ENCODE measurements around the gene LRRC15. TPM values are rescaled to one million over a fixed set of nuclear protein-coding genes. Genes with fewer than 3 reads are reported as not detected.
A peak's percentile ranks its signal among the peaks of the same experiment; 100 is the strongest.

The LRRC15 gene
- total RNA-seq, 1 experiment from 2014 or later: 0.36 TPM

DNA sequence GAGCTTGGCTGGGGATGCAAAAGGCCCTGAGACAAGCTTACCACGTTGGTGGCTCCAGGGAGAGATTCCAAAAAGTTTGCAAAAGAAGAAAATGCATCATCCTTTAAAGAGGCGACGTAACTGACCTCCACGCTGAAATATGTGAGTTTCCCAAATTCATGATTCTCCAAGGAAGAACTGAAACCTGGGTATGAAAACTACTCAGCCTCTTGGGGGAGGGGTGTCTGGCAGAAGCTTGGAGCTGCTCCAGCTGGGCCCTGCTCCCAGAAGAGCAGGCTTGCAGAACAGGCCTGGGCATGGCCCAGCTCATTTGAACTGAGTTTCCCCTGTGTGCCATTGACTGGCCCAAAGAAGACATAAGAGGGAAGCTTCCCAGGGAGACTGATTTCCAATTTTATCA, 39.0 kb downstream of the LRRC15 start:
- intact Hi-C loops (cut with micrococcal nuclease): loop anchor here (5.0 kb wide), 2 partner anchors 262 to 342 kb away; partner anchors contain the start of gene LSG1
- Histone ChIP-seq H2AFZ (ENCODE audit: low read length) (no peak overlapping the region), H4K20me1 (ENCODE audit: low read length) (no peaks in the 10 kb centered on the region), H3K9ac (ENCODE audit: low read length) (no peak overlapping the region), H3K4me3 (ENCODE audit: low read length) (no peak overlapping the region), H3F3A (ENCODE audit: low read length, unreplicated experiment) (peaks cover 10% of the 10 kb centered on the region), H3K4me2 (ENCODE audit: low read length) (peak overlapping the region; percentile 20; the same call in 1 of the 2 replicates), H3K4me1 (ENCODE audit: insufficient read depth, low read length) (peaks cover 43% of the 10 kb centered on the region), H3K9me3 (ENCODE audit: low read length) (no peaks in the 10 kb centered on the region), H3K27me3 (ENCODE audit: low read length) (no peaks in the 10 kb centered on the region), H3K79me2 (ENCODE audit: low read length) (no peaks in the 10 kb centered on the region), H3K27ac (ENCODE audit: low read length) (0 out of 2 replicates have a peak overlapping the region, but pooled peaks have one; percentile 14), H3K36me3 (ENCODE audit: low read depth, low read length) (no peaks in the 10 kb centered on the region), H3K9me2 (replicated peaks; ENCODE audit: low read length) (no peaks in the 10 kb centered on the region)
- TF ChIP-seq EZH2 (IDR thresholded peaks at IDR 0.05; ENCODE audit: low read length, unreplicated experiment) (no peak), EZH2phosphoT487 (IDR thresholded peaks at IDR 0.05; ENCODE audit: borderline replicate concordance, low read length) (no peak)
- TF ChIP-seq, protein P1, sequence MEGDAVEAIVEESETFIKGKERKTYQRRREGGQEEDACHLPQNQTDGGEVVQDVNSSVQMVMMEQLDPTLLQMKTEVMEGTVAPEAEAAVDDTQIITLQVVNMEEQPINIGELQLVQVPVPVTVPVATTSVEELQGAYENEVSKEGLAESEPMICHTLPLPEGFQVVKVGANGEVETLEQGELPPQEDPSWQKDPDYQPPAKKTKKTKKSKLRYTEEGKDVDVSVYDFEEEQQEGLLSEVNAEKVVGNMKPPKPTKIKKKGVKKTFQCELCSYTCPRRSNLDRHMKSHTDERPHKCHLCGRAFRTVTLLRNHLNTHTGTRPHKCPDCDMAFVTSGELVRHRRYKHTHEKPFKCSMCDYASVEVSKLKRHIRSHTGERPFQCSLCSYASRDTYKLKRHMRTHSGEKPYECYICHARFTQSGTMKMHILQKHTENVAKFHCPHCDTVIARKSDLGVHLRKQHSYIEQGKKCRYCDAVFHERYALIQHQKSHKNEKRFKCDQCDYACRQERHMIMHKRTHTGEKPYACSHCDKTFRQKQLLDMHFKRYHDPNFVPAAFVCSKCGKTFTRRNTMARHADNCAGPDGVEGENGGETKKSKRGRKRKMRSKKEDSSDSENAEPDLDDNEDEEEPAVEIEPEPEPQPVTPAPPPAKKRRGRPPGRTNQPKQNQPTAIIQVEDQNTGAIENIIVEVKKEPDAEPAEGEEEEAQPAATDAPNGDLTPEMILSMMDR (conservative IDR thresholded peaks at IDR 0.05; ENCODE audit: low read depth, low read length): no peak
- CTCF ChIA-PET: no interaction called here
- DNase-seq (peak; percentile 75), ATAC-seq (no peak)
- POLR2A ChIA-PET (ENCODE audit: unreplicated experiment): interaction anchor here (0.6 kb wide), 1 partner anchor 341 kb away, joined by 3 read pairs; no protein-coding TSS in a partner anchor
- BruUV-seq (replicated peaks): no TSS peak

GRCh38 chr3:194330160-194330559, 39.4 kb downstream of the LRRC15 start:
- Histone ChIP-seq H3K4me3 (ENCODE audit: low read length) (no peak overlapping the region), H3K36me3 (ENCODE audit: low read depth, low read length) (no peaks in the 10 kb centered on the region), H3K27ac (ENCODE audit: low read length) (no peak overlapping the region), H3K27me3 (ENCODE audit: low read length) (no peaks in the 10 kb centered on the region), H4K20me1 (ENCODE audit: low read length) (no peaks in the 10 kb centered on the region), H2AFZ (ENCODE audit: low read length) (no peak overlapping the region), H3K4me2 (ENCODE audit: low read length) (0 out of 2 replicates have a peak overlapping the region, but pooled peaks have one; percentile 20), H3K9me3 (ENCODE audit: low read length) (no peaks in the 10 kb centered on the region), H3K79me2 (ENCODE audit: low read length) (no peaks in the 10 kb centered on the region), H3K4me1 (ENCODE audit: insufficient read depth, low read length) (peaks cover 43% of the 10 kb centered on the region), H3K9me2 (replicated peaks; ENCODE audit: low read length) (no peaks in the 10 kb centered on the region), H3K9ac (ENCODE audit: low read length) (no peak overlapping the region), H3F3A (ENCODE audit: low read length, unreplicated experiment) (peaks cover 10% of the 10 kb centered on the region)
- DNase-seq (no peak), ATAC-seq (no peak)
- ChIA-PET POLR2A (ENCODE audit: unreplicated experiment) (interaction anchor here (0.6 kb wide), 1 partner anchor 341 kb away, joined by 3 read pairs; no protein-coding TSS in a partner anchor), CTCF (no interaction called here)
- intact Hi-C loops (cut with micrococcal nuclease): loop anchor here (5.0 kb wide), 2 partner anchors 262 to 342 kb away; partner anchors contain the start of gene LSG1
- TF ChIP-seq, protein P1 (conservative IDR thresholded peaks at IDR 0.05; ENCODE audit: low read depth, low read length): no peak
- BruUV-seq (replicated peaks): no TSS peak

- H3K36me3 ChIP-seq (ENCODE audit: low read depth, low read length): no peaks in the 10 kb centered on the region
- no peak overlapping the region for H3K27ac ChIP-seq (ENCODE audit: low read length)
- no peaks in the 10 kb centered on the region for H3K9me2 ChIP-seq (replicated peaks; ENCODE audit: low read length)
- intact Hi-C loops (cut with micrococcal nuclease): no loop called here
- DNase-seq (no peak), ATAC-seq (no peak)
- no peak overlapping the region for H2AFZ ChIP-seq (ENCODE audit: low read length)
- no peak overlapping the region for H3K9ac ChIP-seq (ENCODE audit: low read length)
- BruUV-seq (replicated peaks): no TSS peak
- ChIA-PET POLR2A (ENCODE audit: unreplicated experiment) (no interaction called here), CTCF (no interaction called here)
- TF ChIP-seq, protein P1 (conservative IDR thresholded peaks at IDR 0.05; ENCODE audit: low read depth, low read length): no peak
- TF ChIP-seq EZH2phosphoT487 (IDR thresholded peaks at IDR 0.05; ENCODE audit: borderline replicate concordance, low read length) (no peak), EZH2 (IDR thresholded peaks at IDR 0.05; ENCODE audit: low read length, unreplicated experiment) (no peak)
- H3K4me1 ChIP-seq (ENCODE audit: insufficient read depth, low read length): peaks cover 43% of the 10 kb centered on the region
- H3K9me3 ChIP-seq (ENCODE audit: low read length): no peaks in the 10 kb centered on the region
- no peaks in the 10 kb centered on the region for H4K20me1 ChIP-seq (ENCODE audit: low read length)
- no peak overlapping the region for H3K4me3 ChIP-seq (ENCODE audit: low read length)
- no peaks in the 10 kb centered on the region for H3K79me2 ChIP-seq (ENCODE audit: low read length)
- H3K27me3 ChIP-seq (ENCODE audit: low read length): no peaks in the 10 kb centered on the region
- H3K4me2 ChIP-seq (ENCODE audit: low read length): no peak overlapping the region
- H3F3A ChIP-seq (ENCODE audit: low read length, unreplicated experiment): peaks cover 10% of the 10 kb centered on the region
Measured at GRCh38 chr3:194329583-194329965, 40.0 kb downstream of the LRRC15 start.

Data from PC-3 (cell line).